NCI-H1048 (cell line): ENCODE measurements around the gene ZNF195.
A peak's percentile ranks its signal among the peaks of the same experiment; 100 is the strongest.
"Not testable (repeated sequence)": the region's sequence is repeated elsewhere in the genome, so short reads cannot be mapped to it uniquely, and the experiment has no call there.

Experiments used
- DNase-seq: peaks from one replicate; lab custom pipeline; 2025; lab: John Stamatoyannopoulos, UW

Gene ZNF195

DNA sequence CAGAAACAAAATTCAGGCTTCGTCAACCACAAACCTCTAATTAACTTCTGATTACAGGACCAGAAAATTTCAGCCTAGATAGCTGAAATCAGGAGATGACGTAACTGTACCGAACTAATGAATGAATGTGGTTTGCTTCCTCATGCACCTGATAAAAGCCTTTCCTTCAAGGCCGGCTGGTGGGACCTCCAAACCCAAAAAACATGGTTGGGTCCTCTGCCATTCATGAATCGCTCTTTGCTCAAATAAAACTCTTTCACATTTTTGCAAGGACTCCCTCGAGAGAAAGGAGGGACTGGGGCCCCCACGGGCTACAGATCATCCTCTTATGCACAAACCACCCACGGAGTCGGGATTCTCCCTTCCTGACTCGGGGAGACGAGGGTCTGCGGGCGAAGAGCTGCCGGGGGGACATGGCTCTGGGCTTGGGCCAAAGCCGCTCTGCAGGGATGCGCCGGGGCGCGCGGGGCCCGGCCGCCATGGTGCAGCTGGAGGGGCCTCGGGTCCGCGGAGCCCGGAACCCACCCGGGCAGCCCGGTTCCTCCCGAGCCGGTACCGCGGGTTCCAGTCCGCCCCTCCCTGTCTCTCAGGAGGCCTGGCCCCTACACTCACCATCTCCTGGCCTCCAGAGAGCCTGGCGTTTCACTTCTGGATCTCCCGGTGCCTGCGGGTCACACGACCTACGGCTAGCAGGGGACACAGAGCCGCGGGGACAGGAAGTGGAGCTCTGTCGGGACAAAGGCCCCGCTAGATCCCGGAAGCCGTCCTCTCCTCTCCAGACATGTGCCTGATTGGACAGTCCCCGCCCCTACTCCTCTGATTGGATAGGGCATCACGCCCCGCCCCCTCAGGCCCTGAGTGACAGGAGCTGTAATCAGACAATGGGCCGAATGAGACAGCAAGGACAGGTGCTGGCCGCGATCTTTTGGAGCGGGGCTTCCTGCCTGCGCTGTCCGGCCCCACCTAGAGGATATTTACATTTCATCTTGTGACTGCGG is at the start of gene ZNF195:
ZNF195 (minus strand) TSS at position 721 of the 998 bp plus-strand sequence; CDS start at position 615, 106 bp downstream.
- DNase-seq = peak; percentile 93

DNA sequence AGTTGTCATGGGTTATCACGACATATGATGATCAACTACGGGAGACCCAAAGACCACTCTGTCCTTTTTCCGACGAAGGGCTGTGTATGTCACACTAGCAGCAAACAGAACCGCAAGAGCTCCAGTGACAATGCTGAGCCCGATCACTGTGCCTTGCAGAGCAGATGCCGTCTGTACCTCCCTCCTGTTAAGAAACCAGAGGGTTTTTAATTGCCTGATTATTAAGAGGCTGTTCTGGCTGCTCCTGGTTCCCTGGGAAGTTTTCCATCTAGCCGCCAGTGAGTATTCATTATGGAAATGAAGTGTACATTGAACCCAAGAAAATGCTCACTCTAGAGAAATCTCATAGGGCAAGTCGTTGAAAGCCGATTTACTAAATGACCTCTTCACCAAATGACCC is 49.1 kb upstream of the ZNF195 start:
- DNase-seq = not testable (repeated sequence)

DNA sequence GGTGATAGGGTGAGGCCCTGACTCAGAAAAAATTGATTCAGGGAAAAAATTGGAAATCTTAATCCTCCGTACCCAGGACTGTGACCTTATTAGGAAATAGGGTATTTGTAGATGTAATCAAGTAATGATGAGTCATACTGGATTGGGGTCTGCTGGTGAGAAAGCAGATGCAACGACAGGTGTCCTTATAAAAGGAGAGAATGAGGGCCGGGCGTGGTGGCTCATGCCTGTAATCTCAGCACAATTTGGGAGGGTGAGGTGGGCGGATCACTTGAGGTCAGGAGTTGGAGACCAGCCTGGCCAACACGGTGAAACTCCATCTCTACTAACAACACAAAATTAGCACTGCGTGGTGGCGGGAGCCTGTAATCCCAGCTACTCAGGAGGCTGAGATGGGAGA is 47.6 kb upstream of the ZNF195 start:
- DNase-seq = not testable (repeated sequence)

DNA sequence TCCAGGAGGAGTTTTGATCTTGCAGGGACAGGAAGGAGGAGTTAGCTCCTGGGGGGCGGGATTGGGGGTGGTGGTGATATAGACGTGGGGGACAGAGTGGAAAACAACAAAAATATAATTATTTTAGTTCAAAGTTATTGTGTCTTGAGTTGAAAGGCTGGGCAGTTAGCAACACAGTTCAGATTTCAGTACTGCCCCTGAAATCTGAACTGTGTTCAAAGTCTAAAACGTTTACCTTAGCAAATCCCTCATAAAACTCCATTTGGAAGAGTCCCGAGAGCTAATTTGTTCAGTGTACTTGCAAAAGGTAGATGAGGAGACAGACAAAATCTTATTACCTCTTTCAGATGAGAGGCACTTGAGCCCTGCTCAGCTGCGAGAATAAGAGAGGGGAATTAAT is 45.0 kb upstream of the ZNF195 start:
- not testable (repeated sequence) for DNase-seq

DNA sequence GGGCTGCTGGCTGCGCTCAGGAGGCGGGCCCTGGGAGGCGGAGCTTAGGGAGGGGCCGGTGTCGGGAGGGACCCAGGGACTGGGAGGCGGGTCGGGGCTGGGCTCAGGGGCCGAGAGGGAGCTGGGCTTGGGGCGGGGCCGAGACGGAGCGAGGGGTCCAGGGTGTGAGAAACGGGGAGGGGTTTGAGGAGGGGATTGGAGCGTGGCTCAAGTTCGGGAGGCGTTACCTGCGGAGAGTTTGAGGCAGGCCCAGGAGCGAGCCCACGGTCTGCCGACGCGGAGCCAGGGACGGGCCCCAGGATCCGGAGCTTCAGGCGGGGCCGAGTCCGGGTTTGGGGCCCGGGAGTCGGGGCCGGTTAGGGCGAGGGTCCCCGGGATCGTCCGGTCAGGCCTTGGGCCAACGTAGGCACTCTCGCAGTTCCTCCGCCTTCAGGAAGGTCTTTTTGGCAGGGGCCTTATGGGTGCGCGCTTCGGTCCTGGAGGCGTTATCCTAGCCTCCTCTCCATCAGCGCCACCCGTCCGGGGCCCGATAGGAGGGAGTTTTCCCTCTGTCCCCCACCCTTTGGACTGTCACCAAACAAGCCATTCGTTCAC is 44.3 kb upstream of the ZNF195 start:
- DNase-seq = not testable (repeated sequence)

DNA sequence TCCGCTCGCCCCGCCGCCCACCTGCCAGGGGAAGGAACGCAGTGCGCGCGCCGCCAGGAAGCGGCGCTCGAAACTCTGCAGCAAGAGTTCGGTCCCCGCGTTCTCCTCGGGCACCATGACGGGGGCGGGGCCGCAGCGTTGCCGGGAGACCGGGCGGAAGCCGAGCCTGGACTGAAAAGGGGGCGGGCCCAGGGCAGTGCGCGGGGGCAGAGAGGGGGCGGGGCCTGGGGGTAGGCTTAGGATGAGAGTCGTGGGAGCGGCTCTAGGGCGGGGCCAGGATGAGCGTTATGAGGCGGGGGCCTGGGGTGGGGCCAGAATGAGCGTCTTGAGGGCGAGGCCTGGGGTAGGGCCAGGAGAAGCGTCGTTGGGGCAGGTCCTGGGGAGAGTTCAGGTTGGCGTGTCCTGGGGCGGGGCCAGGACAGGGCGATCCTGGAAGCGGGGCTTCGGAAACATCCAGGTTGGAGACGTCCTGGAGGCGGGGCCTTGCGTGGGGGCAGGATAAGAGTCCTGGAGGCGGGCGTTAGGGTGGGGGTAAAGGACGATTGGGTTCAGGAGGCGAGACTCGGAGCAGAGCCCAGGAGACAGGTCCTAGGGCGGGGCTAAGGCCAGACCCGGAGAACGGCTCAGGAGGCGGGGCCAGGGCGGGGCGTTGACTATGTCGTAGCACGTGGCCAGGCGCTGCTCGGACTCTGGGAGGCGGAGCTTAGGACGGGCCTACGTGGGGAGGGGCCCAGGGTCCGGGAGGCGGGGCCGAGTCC is 43.6 kb upstream of the ZNF195 start:
- DNase-seq = peak; percentile 98

DNA sequence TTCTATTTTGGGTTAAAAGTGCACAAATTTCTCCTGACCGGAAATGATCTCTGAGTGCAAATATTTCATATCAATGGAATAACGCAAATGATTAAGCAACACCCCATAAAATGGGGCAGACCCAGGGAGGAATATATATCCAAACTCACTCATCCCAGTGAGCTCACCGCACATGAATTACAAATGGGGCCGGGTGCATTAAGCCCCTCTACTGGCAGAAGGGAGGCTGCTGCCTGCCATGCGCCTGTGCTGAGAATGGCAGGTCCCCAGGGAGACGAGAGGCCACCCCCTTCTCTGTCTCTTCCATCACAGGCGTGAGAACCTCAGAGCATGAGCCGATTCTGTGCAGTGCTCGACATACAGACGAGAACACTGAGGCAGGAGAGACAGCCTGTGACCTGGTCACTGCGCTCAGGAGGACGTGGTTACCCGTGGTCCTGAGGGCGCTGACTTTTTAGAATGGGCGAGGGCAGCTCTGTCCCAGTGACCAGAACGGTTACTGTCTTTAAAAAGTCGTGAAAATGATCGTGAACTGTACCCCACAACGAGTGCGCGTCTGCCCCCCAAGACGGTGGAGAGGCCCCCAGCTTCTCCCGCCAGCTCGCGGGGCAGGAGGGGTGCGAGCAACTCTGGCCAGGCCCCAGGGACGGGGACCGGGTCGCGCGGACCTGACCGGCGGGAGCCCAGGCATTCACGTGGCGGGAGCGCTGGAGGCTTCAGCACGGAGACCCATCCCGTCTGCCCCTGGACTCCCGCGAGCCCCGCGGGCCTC is 42.8 kb upstream of the ZNF195 start:
- not testable (repeated sequence) for DNase-seq

DNA sequence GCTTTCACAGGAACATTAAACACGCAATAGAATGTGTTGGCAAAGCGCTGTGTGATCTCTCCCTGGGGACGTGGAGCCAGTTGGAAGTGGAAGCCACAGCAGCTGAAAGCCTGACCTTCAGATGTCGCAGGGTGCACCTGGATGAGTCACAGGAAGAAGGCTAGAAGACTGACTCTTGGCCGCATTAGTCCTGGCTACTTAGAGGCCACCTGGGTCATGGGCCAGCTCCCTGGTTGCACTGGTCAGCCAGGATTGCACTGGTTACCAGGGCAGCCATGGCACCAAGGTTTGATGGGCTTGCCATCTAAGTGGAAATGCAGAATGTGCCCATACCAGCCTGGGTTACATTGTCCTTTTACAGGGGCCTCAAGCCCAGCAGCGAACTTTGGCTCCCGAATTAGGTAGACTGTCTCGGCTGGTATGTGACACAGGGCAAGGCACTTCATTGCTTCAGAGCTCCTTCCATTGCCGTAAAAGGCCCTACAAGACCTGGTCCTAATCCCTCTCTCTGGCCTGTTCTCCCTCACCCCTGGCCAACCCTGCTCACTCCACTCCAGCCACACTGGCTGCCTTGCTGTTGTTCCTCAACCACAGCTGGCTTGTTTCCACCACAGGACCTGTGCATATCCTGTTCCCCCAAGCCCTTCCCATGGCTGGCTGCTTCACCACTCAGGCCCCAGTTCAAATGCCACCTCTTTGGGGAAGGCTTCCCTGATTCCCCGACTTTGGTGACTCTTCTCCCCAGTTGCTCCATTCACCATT is 41.5 kb upstream of the ZNF195 start:
- DNase-seq = not testable (repeated sequence)

DNA sequence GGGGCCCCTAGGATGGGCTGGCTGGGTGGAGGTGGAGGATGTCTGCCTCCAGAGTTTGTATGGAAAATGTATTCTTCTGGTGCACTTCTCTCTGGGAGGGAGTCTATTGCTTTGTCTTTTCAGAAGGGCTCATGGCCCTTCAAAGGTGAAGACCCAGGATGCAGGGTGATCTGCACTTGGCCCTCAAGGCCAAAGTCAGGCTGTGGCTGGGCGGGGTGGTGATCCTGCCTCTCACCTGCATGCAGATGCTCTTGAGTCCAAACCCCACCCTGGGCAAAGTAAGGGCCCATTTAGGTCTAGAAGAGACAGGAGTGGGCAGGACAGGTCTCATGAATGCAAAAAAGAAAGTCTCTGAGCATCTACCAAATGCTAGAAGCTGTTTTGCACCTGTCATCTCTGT is 40.5 kb upstream of the ZNF195 start:
- DNase-seq = not testable (repeated sequence)

DNA sequence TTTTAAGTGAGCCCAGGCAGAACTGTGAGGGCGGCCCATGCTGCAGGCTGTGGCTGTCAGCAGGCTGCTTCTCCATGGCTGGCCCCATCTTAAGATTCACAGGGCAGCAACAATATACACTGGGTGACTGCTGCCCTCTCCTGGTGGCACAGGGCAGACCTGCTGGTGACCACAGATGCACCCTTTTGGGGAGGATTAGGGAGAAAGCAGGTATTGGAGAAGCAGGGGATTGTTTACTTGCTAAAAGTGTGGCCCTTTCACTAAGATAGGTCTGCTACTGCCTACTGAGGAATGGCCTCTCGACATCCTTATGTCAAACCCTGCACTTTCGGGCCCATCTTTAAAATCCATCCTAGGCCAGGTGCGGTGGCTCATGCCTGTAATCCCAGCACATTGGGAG is 38.1 kb upstream of the ZNF195 start:
- DNase-seq = not testable (repeated sequence)

DNA sequence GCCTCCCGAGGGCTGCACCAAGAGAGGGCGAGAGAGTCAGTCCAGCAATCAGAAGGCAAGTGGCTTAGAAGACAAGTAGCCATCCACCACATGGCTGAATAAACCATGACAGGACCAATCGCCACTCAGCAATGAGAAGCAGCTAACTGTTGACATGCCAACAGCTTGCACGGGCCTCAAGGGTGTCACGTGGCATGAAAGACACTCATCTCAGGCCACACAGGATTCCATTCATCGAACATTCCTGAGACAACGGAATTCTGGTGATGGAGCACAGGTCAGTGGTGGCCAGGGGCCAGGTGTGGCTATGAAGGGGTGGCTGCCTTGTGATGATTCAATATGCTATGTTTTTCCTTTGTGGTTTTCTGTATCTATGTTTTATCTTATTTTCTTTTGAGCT is 36.4 kb upstream of the ZNF195 start:
- DNase-seq = not testable (repeated sequence)

DNA sequence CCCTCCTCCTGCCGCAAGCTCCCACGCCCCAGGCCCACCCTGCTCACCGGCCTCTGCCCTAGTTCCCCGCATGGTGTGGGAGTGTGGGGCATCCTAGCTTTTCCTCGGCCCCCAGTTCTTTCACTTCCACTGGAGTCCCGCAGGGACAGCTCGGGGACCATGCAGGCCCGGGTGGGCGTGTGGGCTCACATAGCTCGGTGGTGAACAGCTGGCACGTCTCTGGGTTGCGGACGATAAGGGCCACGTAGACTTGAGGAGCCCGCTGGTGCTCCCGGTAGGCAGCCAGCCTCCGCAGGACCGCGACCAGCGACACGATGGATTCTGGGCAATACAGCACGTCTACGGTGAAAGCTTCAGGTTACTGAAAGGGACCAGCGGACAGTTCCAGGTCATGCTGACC is 34.7 kb upstream of the ZNF195 start:
- not testable (repeated sequence) for DNase-seq

DNA sequence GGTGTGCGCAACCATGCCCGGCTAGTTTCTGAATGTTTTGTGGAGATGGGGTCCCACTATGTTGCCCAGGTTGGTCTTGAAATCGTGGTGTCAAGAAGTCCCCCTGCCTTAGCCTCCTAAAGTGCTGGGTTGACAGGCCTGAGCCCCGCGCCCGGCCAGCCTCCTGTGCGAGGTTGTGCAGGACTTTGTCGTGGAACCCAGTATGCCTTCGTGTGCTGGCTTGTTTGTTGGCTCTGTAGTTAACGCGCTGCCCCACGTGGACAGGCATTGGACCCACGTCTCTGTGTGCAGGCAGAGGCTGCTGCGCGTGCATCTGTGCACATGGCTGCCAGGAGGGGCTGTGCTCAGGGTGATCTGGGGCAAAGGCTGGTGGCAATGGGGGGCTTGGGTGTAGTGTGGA is 33.9 kb upstream of the ZNF195 start:
- DNase-seq = no peak

DNA sequence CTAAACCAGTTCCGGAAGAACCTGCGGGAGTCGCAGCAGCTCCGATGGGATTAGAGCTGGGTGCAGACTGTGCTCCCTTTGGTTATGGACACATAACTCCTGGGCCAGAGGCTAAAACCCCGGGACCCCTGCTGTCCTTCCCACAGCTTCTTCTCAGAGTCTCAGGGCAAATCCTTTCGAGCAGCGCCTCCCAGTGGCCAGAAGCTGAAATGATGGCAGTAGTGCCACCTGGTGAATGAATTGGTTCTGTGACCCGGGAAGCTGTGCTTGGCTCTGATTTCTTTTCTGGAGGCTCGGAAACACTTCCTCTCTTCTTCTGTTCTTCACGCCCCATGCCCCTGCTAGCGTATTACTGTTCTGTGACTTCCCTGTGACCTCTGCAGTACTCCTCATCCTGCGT is 29.8 kb upstream of the ZNF195 start:
- not testable (repeated sequence) for DNase-seq

DNA sequence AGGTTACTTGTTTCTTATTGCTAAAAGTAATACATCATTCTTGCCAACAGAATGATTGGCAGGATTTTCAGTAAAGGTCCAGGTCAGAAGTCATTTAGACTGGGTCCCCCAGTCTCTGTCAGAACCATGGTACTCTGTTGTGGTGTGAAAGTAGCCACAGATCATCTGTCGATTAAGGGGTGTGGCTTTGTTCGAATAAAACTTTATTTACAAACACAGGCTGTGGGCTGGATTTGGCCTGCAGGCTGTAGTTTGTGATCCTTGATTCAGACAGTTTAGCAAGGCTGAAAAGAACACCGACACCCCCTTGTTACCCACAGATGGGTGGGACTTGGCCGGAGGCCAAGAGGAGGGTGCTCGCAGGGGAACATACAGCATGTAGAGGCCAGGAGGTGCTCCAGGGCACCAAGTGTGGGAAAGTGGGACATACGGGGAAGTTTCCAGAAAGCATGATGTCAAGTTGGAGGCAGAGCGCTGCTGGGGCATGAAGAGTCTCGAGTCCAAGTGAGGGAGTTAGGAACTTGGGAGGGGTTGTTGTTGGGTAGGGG is 29.2 kb upstream of the ZNF195 start:
- not testable (repeated sequence) for DNase-seq

DNA sequence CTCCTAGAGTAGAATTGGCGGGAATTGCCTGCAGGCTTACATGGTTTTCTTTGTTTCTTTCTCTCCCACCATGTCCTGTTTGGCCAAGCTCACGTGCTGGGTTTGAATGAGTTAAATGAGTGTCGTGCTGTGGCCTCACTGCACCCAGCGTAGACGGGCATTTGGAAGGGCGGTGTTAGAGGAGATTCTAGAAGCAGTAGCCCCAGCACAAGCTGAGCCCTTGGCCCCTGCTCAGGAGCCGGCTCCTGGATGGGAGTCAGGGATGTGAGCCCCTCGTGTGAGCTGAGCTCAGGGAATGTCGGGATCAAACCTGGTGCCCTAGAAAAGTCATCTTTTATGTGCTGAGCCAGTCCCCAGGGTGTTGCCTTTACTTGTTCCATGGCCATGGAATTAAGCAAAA is 28.0 kb upstream of the ZNF195 start:
- not testable (repeated sequence) for DNase-seq

DNA sequence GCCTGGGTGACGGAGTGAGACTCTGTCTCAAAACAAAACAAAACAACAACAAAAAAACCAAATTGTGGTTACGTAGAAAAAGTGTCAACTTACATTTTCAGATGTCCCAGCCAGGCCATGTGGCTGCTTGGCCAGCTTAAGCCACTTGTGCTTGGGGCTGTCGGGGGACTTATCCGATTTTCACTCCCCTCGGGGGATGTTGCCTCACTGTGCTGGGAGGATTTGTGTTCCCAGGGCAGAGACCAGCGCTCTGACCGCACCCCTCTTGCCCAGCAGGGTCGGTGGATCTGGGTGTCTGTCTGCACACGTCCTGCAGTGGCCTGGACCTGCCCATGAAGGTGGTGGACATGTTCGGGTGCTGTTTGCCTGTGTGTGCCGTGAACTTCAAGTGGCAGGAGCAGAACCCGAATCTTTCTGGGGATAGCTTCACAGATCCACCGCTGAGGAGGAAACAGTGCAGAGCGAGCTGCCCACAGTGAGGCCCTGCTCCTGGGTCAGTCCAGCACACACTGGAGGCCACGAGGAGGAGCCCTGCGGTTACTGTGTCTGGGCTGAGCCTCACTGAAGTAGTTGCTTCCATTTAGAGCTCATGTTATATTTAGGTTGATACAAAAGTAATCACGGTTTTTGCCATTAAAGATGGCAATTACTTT is 27.4 kb upstream of the ZNF195 start:
- DNase-seq = not testable (repeated sequence)

DNA sequence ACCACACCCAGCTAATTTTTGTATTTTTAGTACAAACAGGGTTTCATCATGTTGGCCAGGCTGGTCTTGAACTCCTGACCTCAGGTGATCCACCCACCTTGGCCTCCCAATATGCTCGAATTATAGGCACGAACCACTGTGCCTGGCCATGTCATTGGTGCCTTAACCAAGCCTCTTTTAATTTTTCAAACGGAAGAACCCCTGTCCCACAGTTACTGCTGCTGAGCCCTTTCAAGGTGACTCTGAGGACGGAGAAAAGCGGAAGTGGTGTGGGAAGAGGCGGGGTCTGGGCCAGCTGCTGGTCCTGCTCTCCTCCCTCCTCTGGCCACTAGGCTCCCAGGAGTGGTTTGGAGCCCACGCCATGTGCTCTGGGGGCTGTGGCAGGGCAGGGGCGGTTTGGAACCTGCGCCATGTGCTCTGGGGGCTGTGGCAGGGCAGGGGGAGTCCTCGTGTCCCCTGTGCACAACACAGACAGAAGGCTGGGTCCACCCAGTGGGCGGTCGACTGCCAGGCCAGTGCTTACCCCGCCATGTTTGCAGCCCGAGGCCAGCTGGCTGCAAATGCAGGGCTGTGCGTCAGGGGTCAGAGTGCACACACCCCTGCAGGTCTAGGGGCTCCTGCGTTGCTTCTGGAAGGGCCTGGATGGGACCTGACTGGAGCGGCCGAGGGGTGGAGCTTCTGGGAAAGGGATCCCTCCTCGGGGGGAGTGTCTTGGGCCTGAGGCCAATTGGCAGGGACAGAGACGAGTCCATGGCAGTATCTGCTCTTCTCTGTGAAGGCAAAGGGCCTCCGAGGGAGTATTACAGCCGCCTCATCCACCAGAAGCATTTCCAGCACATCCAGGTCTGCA is 25.4 kb upstream of the ZNF195 start:
- DNase-seq = not testable (repeated sequence)

DNA sequence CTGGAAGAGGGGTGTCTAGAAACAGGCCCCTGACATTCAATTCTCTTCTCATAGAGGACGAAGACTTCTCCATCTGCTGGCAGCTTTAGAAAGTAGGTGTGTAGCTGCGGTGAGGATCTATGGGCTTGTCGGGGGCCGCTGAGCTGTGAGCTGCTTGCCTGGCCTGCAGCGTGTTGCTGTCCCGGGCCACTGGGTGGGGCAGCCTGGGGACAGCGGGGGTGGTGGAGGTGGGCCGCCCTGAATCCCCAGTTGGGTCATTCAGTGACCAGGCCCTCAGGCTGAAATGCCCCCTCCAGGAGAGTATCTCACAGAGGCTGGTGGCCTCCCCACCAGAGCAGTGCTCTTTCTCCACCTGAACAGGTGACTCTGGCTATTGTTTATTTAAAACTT is 23.9 kb upstream of the ZNF195 start:
- not testable (repeated sequence) for DNase-seq
